Measurements from ENCODE around the gene PTPRK. TPM values are rescaled to one million over a fixed set of nuclear protein-coding genes. Genes with fewer than 3 reads are reported as not detected.
"Not testable (repeated sequence)": the region's sequence is repeated elsewhere in the genome, so short reads cannot be mapped to it uniquely, and the experiment has no call there.

PTPRK gene
- polyA plus RNA-seq, 3 donors = 52.1 to 55.4 (median 54.4) TPM

DNA sequence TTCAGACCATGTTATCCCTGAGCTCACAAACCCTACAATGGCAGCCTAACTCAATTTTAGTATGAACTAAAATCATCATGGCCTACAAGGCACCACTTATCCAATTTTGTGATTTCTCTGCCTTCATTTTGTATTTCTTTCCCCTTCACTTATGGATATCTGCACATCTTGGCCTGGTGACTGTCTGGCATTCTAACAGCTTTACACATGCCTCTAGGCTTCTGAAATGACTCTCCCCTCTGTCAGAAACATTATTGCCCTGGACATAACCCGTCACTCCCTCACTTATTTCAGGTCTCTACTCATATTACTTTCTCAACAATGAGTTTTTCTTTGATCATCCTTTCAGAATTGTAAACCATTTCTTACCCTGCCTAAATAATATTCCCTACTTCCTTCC lies 530.3 kb downstream of the PTPRK start:
- peak in 1 of 11 donors; percentile 7 for DNase-seq (ENCODE audit: extremely low read depth in 1 of 11, low read depth in 9 of 11, low spot score in 4 of 11)

DNA sequence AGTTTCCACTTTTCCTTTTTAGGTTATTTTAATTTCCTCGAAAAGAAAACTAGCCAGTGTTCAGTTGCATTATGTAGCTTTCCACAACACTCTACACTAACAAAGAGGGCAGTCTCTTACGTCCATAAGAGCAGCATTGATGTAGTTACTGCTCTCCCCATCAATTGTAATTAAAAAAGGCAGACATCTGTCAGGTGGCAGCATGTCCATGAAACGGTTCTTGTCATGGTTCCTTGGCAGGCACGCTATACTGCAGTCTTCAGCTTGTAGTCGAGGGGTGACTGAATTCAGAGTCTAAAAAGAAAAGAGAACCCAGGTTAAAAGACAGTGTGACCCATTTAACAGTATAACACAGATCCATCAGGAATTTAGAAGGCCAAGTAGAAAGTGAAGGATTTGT lies 539.4 kb downstream of the PTPRK start:
- no peak for DNase-seq (ENCODE audit: extremely low read depth in 1 of 11, low read depth in 9 of 11, low spot score in 4 of 11)

DNA sequence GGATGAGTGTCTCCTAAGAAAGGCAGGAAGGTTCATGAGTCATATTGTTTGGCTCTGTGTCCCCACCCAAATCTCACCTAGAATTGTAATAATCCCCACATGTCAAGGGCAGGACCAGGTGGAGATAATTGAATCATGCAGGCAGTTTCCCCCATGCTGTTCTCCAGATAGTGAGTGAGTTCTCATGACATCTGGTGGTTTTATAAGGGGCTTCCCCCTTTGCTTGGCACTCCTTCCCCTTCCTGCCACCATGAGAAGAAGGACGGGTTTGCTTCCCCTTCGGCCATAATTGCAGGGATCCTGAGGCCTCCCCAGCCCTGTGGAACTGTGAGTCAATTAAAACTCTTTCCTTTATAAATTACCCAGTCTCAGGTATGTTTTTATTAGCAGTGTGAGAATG lies 542.2 kb downstream of the PTPRK start:
- not testable (repeated sequence) for DNase-seq (ENCODE audit: extremely low read depth in 1 of 11, low read depth in 9 of 11, low spot score in 4 of 11)

- DNase-seq (ENCODE audit: extremely low read depth in 1 of 11, low read depth in 9 of 11, low spot score in 4 of 11) = no peak
Observed at GRCh38 chr6:127976796-127977195, 543.6 kb downstream of the PTPRK start.

- DNase-seq (ENCODE audit: extremely low read depth in 1 of 11, low read depth in 9 of 11, low spot score in 4 of 11) = no peak
Observed at GRCh38 chr6:127976111-127976510, 544.3 kb downstream of the PTPRK start.

DNA sequence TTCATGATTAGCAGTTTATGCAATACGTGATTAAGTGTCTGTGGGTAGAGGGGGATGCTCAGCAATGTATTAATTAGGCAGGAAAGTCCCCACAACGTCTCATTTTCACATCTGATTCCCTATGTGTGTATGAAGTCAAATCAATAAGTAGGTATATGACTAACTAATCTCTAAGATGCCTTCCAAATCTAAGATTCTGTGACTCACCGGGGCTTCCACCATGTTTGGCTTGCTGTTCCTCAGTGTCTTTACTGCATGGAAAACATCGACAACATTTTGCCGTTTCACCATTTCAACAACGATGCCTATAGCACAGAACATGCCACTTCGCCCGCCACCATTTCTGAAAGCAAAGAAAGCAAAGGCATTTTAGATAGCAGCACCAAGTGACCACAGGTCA lies 547.6 kb downstream of the PTPRK start:
- no peak for DNase-seq (ENCODE audit: extremely low read depth in 1 of 11, low read depth in 9 of 11, low spot score in 4 of 11)

- no peak for DNase-seq (ENCODE audit: extremely low read depth in 1 of 11, low read depth in 9 of 11, low spot score in 4 of 11)
Observed at GRCh38 chr6:127971945-127972391, 548.4 kb downstream of the PTPRK start.

DNA sequence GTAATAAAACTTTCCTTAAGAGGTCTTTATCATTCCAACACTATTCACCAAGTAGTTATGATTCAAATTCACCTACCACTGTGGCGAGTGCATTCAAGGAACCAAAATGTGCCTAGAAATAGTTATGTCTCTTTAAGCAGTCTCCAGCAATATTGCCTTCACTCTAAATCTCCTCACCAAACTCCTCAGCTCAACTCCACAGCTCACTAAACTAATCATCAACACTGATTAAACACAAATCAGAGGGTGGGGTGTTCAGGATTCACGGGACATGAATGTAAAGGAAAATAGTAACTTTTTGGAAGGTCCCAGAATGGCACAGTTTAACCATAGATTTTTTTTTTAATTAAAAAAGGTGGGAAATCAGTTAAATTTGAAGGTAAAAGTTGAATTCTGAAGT lies 549.0 kb downstream of the PTPRK start:
- DNase-seq (ENCODE audit: extremely low read depth in 1 of 11, low read depth in 9 of 11, low spot score in 4 of 11) = no peak

GRCh38 chr6:127969701-127970100 lies 550.7 kb downstream of the PTPRK start:
- no peak for DNase-seq (ENCODE audit: extremely low read depth in 1 of 11, low read depth in 9 of 11, low spot score in 4 of 11)

DNA sequence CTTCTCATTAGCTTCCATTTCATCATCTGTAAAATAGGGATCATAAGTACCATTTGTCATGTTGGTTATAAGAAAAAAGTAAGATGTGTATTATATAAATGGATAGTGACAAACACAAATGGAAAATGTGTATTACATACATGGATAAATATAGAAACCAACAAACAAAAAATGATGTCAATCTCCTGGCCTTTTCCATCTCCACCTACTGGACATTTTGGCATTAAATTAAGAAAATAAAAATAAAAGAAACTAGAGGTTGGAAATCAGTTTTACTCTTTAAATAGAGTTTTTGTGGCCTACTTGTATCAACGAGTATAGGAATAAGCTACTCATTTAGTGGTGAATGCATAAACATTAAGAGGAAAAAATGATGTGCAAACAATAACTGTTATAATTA lies 552.0 kb downstream of the PTPRK start:
- no peak for DNase-seq (ENCODE audit: extremely low read depth in 1 of 11, low read depth in 9 of 11, low spot score in 4 of 11)

- no peak for DNase-seq (ENCODE audit: extremely low read depth in 1 of 11, low read depth in 9 of 11, low spot score in 4 of 11)
Observed at GRCh38 chr6:127967708-127968107, 552.7 kb downstream of the PTPRK start.

DNA sequence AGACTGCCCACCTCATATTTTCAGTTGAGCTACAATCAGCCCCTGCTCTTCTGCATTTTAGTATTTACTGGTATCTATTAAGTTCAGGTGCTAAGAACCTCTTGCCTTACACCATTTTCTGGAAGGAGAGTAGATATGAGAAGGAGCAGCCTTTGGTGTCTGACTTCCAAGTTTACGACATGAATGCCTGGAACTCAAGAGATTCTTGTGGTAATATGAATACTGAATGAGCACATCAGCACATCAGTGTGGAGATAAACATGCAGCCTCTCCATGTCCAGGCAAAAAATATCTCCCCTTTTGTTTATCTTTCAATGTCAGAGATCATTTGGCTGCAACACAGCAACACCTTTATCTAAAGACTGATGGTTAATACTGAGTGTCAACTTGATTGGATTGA lies 553.8 kb downstream of the PTPRK start:
- no peak for DNase-seq (ENCODE audit: extremely low read depth in 1 of 11, low read depth in 9 of 11, low spot score in 4 of 11)

- DNase-seq (ENCODE audit: extremely low read depth in 1 of 11, low read depth in 9 of 11, low spot score in 4 of 11) = no peak
Observed at GRCh38 chr6:127963495-127963894, 556.9 kb downstream of the PTPRK start.

DNA sequence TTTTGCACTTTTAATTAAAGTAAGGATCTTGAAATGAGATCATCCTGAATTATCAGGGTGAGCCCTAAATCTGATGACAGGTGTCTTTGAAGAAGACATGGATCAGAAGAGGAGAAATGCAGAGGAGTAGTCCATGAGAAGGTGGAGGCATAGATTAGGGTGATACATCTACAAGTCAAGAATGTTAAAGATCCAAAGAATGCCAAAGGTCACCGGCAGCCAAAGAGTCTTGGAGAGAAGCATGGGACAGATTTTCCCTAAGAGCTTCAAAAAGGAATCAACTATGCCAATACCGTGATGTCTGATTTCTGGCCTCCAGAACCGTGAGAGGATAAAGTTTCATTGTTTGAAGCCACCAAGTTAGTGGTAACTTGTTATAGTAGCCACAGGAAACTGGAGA lies 560.5 kb downstream of the PTPRK start:
- no peak for DNase-seq (ENCODE audit: extremely low read depth in 1 of 11, low read depth in 9 of 11, low spot score in 4 of 11)

DNA sequence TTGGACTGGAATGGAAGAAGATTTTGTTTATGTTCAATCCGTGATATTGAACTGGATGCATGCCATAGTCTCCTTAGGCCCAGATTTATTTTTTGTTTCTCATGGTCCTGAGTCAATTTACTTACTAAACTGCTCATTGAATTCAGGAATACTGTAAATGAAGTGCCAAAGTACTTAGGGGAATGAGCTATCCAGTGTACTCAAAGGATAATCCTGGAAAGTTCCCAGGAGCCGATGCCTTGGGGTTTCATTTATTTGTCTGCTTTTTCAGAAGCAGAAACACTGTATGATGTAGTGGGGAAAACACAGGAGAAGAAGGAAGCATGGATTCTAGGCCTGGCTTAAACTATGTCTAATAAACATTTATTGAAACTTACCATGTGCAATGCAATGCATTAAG lies 563.4 kb downstream of the PTPRK start:
- DNase-seq (ENCODE audit: extremely low read depth in 1 of 11, low read depth in 9 of 11, low spot score in 4 of 11) = no peak

GRCh38 chr6:127956260-127956888 lies 564.0 kb downstream of the PTPRK start:
- no peak for DNase-seq (ENCODE audit: extremely low read depth in 1 of 11, low read depth in 9 of 11, low spot score in 4 of 11)

- no peak for DNase-seq (ENCODE audit: extremely low read depth in 1 of 11, low read depth in 9 of 11, low spot score in 4 of 11)
Observed at GRCh38 chr6:127954082-127954481, 566.3 kb downstream of the PTPRK start.

GRCh38 chr6:127952831-127953230 lies 567.6 kb downstream of the PTPRK start:
- DNase-seq (ENCODE audit: extremely low read depth in 1 of 11, low read depth in 9 of 11, low spot score in 4 of 11) = no peak

- DNase-seq (ENCODE audit: extremely low read depth in 1 of 11, low read depth in 9 of 11, low spot score in 4 of 11) = no peak
Observed at GRCh38 chr6:127952176-127952575, 568.2 kb downstream of the PTPRK start.

- no peak for DNase-seq (ENCODE audit: extremely low read depth in 1 of 11, low read depth in 9 of 11, low spot score in 4 of 11)
Observed at GRCh38 chr6:127951172-127951917, 569.1 kb downstream of the PTPRK start.
